HG03064 (cell line): ENCODE measurements around the gene COPS4.

Experiments
- ATAC-seq: cut with Tn5 transposase; IDR thresholded peaks from one replicate; pipeline ENCODE4 v1.9.1; 2021; ENCODE audit warnings: low read depth; ENCODE audit not compliant: unreplicated experiment

The COPS4 gene

GRCh38 chr4:83115656-83116285, 80.8 kb downstream of the COPS4 start:
- ATAC-seq, result no peak

DNA sequence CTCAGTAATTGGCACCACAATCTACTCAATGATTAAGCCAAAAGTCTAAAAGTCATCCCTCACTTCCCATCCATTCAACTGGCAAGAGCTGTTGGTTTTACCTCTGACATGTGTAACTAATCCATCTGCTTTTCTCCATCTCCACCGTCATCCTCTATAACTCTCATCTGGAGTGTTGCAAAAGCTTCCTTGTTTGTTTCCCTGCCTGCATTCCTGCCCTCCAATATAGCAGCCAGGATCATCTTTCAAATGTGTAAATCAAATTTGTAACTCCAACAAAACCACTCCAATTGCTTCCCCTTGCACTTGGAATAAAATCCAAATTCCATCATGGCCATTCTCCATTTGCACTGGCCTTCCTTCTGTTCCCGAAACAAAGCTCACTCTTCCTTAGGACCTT, 83.9 kb downstream of the COPS4 start:
- no peak for ATAC-seq

DNA sequence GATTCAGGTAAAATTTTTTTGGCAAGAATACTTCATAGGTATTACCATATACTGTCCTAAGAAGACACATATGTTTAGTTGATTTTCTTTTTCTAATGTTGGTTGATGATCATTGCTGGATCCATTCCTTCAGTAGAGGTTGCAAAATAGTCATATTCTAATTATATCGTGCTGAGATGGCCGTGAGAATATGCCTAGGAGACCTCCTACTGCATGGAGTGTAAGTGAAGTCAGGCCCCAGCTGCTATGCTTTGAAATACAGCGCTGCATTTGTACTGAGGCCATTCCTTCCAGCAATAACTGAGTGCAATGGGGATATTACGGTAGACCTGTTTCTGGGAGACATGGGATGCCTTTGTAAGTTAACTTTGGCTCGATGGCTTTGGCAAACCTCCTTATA, 86.3 kb downstream of the COPS4 start:
- ATAC-seq, result no peak

DNA sequence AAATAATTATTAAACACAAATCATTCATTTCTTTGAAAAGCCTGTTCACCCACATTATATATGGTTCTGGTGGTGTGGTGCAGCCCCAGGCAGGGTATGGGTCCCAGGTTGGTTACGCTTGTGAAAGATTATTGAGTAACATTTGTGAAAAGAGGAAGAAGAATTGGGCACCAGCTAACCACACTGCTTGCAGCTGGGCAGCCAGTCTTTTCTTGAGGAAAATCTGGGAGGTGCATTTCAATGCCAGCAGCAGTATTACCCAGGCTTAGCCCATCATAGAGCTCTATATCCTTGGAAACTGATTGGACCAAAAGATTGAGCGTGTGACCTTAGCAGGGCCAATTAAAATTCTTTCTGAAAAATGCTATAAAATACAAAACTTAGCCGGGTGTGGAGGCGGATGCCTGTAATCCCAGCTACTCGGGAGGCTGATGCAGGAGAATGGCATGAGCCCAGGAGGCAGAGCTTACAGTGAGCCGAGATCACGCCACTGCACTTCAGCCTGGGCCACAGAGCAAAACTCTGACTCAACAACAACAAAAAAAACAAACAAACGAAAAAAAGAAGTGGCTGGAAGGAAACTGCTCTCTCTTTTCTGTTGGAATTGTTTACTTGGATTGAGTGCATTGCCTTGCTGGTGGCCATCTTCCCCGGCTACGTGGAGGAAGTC, 89.3 kb downstream of the COPS4 start:
- no peak for ATAC-seq
